OCI-M1 (cell line): Measurements from ENCODE around the gene PNPLA6.

Source experiments
- DNase-seq: peaks from one replicate; lab custom pipeline; 2025; lab: John Stamatoyannopoulos, UW

The PNPLA6 gene

GRCh38 chr19:7535047-7535997 is at the start of gene PNPLA6:
PNPLA6 (plus strand) TSS chr19:7535717; CDS start chr19:7535789, 72 bp downstream.
- peak; percentile 90 for DNase-seq

- DNase-seq = no peak
These were observed 48.6 kb upstream of the PNPLA6 start for GRCh38 chr19:7486923-7487322.

GRCh38 chr19:7488736-7489353 is 46.7 kb upstream of the PNPLA6 start, which contains the start of gene PEX11G:
PEX11G (minus strand) TSS chr19:7489035; CDS start chr19:7489010, 25 bp downstream.
- DNase-seq = peak; percentile 80

- DNase-seq = no peak
These were observed 45.9 kb upstream of the PNPLA6 start for GRCh38 chr19:7489609-7490044.

- DNase-seq = peak; percentile 28
These were observed 43.4 kb upstream of the PNPLA6 start for GRCh38 chr19:7492142-7492541.

- DNase-seq = no peak
These were observed 43.0 kb upstream of the PNPLA6 start for GRCh38 chr19:7492558-7492957.

GRCh38 chr19:7494416-7495098 is 41.0 kb upstream of the PNPLA6 start:
- DNase-seq = no peak

- peak; percentile 10 for DNase-seq
These were observed 38.2 kb upstream of the PNPLA6 start for GRCh38 chr19:7497292-7497691.

- no peak for DNase-seq
These were observed 34.6 kb upstream of the PNPLA6 start for GRCh38 chr19:7500811-7501450.

- no peak for DNase-seq
These were observed 33.0 kb upstream of the PNPLA6 start for GRCh38 chr19:7502552-7502951.

- no peak for DNase-seq
These were observed 30.8 kb upstream of the PNPLA6 start for GRCh38 chr19:7504684-7505083.

- DNase-seq = no peak
These were observed 30.2 kb upstream of the PNPLA6 start for GRCh38 chr19:7505288-7505681.

GRCh38 chr19:7505682-7506384 is 29.7 kb upstream of the PNPLA6 start:
- peak; percentile 70 for DNase-seq

- peak; percentile 90 for DNase-seq
These were observed 28.9 kb upstream of the PNPLA6 start for GRCh38 chr19:7506385-7507328.

- DNase-seq = peak; percentile 82
These were observed 27.6 kb upstream of the PNPLA6 start for GRCh38 chr19:7507884-7508283.

GRCh38 chr19:7509625-7510024 is 25.9 kb upstream of the PNPLA6 start:
- peak; percentile 18 for DNase-seq

GRCh38 chr19:7512400-7512851 is 23.1 kb upstream of the PNPLA6 start:
- no peak for DNase-seq

GRCh38 chr19:7513809-7514642 is 21.5 kb upstream of the PNPLA6 start:
- DNase-seq = no peak

GRCh38 chr19:7515110-7515644 is 20.3 kb upstream of the PNPLA6 start:
- no peak for DNase-seq
